GM18517 (cell line): ENCODE data around the gene H6PD.
"Not testable (repeated sequence)": the region's sequence is repeated elsewhere in the genome, so short reads cannot be mapped to it uniquely, and the experiment has no call there.

Source experiments
- ATAC-seq: cut with Tn5 transposase; IDR thresholded peaks from one replicate; pipeline ENCODE4 v1.9.1; 2021; ENCODE audit warnings: mild to moderate bottlenecking, moderate library complexity; ENCODE audit not compliant: unreplicated experiment

H6PD gene

DNA sequence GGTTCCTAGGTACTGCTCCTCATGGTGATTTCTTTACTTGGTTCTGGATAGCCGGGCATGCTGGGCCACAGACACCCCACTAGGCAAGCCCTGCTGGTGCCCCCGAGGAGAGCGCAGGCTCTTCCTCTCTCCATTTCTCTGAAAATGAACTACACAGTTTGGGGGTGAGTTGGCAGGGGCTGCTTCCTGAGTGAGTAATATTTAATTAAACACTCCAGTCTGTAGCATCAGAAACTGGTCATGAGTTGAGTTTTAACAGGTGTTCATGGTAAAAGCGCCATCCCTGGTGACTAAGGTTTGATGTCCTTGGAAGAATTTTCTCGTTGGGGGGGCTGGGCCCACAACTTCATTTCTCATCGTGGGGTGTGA is 59.8 kb downstream of the H6PD start:
- ATAC-seq = no peak

DNA sequence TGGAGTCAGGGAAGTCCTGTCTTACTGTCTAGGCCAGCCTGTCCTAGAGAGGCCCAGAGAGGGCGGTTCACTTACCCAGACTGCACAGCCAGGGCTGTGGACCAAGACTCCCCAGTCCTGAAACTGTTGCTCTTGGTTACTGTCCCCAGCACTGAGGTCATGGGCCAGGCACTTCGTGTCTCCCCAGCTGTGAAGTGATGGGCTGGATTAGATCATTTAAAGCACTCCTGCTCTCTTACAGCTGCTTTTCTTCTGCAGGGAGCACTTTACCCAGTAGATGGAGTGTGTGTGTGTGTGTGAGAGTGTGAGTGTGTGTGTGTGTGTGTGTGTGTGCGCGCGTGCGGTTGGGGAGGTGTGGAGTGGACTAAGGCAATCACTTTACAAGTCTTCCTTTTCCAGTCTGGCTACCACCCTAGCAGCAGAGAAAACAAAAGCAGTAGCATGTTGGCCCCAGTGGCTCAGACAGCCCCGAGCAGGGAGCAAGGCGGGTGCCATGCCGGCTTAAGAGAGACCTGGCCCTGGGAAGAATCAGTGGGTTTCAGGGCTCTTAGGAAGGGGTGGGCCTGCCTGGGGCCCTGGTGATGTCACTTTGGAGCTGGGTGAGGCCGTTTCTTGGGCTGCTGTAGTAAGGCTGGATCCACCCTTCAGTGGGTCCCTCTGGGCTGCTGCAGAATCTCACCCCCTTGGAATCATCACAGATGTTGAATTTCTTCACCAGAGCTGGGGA is 60.5 kb downstream of the H6PD start:
- no peak for ATAC-seq

DNA sequence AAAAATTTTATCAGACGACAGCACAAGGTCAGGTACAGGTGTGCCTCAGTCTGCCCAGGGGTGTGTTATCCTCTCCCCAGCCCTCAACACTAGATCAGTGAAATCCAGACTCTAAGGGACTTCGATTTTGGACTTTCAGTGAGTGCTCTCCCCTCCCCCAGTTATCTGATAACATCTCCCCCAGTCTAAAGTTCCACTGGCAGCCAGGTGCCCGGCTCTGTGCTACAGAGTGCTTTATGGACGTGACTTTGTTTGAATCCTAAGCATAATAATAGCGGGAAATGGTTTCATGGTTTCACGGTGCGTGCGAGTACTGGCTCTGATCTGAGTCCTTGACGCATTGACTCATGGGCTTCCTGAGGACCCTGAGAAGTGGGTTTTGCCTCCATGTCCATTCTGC is 61.3 kb downstream of the H6PD start:
- ATAC-seq = no peak

DNA sequence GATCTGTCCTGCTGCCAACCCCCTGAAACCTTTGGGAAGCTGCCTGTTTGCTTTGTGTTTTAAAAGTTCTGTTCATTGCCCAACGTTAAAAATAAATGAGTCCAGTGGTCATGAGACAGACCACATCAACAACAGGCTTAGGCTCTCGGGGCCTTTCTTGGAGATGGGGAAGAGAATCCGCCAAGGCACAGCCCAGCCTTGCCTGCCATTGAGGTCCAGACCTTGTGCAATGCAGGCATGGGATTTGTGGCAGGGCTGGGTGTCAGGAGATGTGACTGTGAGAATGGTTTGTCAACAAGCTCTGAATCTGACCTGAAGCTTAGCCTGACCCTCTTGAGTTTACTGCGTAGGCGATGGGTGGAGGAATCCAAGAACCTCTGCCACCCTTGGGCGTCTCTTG is 62.3 kb downstream of the H6PD start:
- ATAC-seq = no peak

DNA sequence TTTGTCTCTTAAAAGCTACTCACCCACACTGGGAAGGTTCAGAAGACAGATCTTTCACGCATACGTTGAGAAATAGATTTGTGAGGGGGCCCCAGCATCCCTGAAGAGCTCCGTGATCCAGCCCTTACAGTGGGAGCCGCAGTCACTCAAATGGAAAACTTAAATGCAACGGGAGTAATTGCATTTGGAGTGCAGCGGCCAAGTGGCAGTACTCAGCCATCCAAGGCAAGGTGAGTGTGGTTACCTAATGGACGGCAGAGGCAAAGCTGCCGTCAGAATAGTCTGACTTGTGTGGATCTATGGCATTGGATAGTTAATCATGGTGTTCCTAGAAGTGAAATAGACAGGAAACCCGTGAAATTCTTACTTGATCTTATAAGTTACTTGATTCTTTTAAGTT is 63.3 kb downstream of the H6PD start:
- ATAC-seq = no peak

DNA sequence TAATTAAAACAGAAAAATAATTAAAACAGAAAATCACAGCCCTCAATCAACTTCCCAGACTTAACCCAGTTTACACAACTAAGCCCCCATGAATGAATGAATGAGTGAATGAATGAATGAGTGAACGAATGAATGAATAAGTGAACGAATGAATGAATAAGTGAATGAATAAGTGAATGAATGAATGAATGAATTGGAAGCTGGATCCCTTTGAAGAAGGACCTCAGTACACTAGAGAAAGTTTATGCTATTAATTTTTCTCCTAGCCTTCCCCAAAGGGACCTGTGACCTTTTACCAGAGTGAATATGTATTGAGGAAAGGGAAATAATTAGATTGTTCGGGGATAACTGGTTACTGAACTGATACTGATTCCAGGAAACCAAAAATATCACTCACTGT is 63.7 kb downstream of the H6PD start:
- ATAC-seq = no peak

DNA sequence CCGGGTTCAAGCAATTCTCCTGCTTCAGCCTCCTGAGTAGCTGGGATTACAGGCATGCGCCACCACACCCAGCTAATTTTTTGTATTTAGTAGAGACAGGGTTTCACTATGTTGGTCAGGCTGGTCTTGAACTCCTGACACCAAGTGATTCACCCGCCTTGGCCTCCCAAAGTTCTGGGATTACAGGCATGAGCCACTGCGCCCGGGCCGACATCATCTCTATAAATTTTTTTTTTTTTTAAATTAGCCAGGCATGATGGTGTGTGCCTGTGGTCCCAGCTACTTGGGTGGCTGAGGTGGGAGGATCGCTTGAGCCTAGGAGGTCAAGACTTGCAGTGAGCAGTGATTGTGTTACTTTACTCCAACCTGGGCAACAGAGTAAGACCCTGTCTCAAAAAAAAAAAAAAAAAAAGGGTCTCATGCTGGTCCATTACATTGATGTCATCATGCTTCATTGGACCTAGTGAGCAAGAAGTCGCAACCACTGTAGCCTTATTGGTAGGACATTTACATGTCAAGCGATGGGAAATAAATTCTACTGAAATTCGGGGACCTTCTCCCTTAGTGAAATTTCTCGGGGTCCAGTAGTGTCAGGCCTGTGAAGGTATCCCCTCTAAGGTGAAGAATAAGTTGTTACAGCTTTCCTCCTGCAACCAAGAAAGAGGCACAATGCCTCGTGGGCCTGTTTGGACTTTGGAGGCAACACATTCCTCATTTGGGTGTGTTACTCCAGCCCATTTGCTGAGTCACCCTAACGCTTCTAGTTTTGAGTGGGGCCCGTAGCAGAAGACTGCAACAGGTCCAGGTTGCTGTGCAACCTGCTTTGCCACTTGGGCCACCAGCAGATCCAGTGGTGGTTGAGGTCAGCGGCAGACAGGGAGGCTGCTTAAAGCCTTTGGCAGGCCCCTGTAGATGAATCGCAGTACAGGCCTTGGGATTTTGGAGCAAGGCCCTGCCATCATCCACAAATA is 65.3 kb downstream of the H6PD start:
- not testable (repeated sequence) for ATAC-seq

DNA sequence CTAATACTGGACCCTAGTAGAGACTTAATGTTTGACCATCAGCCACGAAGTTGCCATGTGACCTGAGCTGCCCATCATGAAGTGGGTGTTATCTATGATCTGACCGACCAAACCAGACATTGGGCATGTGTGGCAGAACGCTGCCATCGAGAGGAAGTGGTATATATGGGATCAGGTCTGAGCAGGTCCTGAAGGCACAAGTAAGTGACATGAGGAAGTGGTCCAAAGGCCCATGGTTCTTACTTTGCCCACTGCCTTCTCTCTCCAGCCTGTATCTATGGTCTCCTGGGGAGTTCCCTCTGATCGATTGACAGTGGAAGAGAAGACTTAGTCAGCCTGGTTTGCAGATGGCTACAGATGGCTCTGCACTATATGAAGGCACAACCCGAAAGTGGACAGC is 66.0 kb downstream of the H6PD start:
- ATAC-seq = no peak

DNA sequence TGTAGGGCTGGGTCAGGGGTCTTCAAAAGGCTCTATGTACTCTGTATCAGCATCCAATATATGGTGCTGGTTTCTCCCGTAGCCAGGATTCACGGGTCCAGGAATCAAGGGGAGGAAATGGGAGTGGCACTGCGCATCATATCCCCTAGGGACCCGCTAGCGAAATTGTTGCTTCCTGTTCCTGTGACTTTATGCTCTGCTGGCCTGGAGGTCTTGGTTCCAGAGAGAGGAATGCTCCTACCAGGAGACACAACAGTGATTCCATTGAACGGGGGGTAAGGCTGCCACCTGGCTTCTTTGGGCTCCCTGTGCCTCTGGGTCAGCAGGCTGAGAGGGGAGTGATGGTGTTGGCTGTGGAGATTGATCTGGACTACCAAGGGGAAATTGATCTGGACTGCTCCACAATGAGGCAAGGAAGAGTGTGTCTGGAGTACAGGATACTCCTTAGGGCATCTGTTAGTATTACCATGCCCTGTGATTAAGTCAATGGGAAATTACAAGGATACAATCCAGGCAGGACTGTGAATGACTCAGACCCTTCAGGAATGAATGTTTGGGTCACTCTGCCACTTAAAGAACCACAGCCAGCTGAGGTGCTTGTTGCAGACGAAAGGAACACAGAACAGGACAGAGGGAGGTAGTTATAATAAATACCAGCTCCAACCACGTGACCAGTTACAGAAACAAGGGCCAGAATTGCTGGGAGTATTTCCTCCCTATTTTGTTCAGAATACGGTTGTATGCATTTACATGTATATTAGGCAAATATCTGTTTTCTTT is 68.4 kb downstream of the H6PD start:
- no peak for ATAC-seq

DNA sequence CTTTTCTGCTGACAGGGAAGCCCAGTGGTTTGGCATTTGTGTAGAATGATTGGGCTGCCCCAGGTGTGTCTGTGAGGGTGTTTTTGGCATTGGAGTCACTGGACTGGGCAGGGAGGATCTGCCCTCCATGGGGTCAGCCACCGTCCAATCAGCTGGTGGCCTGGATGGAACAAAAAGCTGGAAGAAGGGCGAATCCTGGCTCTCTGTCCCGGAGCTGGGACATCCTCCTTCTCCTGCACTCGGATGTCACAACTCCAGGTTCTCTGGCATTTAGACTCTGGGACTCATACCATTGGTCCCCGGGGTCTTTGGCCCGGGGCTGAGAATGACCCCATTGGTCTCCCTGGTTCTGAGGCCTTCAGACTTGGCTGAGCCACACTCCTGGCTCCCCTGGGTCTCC is 69.3 kb downstream of the H6PD start:
- ATAC-seq = no peak

DNA sequence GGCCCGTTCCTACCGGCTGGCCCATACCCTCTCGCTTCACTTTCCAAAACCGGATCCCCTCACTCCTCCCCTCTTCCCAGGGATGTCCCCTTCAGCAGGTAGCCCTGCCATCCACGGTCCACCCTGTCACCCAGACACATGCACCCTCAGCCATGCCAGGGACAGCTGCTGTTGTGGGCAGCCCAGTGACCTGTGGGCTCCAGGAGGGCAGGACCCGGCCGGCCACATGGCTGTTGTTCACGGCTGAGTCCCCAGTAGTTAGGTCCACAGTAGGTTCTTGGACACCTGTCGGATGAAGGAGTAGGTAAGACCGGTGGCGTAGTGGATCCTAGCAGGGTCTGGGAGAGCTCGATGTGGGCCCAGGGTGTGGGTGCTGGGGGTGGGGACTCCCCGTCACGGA is 70.6 kb downstream of the H6PD start:
- no peak for ATAC-seq

DNA sequence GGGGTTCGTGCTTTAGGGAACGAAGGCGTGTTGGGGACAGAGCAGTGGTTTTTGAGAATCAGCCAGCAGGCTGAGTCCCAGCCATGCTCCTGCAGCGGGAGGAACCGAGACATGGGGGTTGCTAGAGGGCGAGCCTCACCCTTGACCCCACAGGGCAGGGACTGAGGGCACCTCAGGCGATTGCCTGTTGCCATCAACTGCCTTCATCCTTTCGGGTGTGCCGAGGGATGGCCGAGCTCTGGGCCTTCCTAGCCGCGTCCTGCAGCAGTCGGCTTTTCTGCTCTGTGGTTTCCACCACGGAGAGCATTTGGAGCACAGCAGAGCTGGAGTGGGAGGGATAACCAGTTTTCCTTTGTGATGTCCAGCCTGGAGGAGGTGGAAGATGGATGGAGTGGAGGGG is 71.4 kb downstream of the H6PD start:
- no peak for ATAC-seq

DNA sequence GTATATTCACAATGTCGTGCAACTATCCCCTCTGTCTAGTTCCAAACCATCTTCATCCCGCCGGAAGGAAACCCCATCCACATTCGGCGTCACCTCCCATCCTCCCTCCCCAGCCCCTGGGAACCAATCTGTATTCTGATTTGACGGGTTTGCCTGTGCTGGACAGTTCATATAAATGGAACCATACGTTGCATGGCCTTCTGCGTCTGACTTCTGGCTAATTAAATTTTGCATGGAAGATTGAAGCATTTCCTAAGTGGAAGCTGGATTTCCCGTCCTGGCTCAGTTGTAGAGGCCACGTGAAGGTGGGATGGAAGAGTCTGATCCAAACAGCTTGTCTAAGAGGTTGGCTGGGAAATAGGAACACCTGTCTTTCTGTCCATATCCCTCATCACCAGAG is 72.7 kb downstream of the H6PD start:
- no peak for ATAC-seq

DNA sequence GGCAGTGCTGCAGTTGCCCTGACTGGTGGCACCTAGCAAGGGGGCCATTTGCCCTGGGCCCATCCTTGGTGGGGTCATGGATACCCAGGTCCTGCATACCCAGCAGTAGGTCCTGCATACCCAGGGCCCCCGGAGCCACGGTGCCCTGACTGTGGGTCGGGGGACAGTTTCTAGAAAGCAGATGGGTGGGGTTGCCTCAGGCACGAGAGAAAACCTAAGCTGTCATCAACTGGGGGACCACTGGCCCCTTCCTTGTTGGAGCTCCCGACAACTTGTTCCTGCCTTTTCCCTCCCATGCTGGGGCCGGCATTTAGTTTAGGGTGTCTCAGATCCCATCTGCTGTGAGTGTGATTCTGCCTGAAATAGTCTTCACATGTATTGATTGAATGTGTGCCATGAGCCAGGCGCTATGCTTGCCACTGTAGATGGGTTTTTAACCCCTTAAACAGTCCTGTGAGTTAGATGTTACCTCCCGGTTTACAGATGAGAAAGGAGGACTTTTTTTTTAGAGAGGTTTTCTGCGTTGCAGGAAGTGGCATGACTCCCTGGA is 73.7 kb downstream of the H6PD start:
- no peak for ATAC-seq

DNA sequence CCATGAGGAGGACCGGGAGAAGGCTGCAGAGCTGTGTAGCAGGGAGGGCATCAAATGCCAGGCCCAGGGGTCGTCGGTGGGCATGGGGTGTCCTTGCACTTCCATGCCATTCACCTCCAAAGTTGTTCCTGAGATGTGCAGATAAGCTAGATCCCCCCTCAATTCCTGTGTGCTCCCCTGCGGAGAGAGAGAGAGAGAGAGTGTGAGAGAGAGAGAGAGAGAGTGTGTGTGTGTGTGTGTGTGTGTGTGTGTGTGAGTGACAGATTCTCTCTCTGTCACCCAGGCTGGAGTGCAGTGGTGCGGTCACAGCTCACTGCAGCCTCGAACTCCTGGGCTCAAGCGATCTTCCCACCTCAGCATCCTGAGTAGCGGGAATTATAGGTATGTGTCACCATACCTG is 74.5 kb downstream of the H6PD start:
- no peak for ATAC-seq

DNA sequence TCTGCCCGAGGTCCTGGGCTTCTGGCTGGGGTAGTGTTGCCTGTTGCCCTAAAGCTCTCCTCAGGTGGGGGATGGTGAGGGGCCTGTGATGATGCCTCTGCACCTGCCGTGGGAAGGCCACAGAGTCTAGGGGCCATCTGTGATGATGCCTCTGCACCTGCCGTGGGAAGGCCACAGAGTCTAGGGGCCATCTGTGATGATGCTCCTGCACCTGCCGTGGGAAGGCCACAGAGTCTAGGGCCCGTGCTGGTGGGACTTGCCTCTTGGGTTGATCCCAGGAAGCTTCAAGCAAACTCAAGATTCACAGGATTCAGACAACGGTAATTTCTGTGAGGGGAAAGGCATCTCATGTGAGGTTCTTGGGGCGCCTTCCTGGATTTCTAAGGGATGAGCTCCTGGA is 75.4 kb downstream of the H6PD start:
- ATAC-seq = no peak

DNA sequence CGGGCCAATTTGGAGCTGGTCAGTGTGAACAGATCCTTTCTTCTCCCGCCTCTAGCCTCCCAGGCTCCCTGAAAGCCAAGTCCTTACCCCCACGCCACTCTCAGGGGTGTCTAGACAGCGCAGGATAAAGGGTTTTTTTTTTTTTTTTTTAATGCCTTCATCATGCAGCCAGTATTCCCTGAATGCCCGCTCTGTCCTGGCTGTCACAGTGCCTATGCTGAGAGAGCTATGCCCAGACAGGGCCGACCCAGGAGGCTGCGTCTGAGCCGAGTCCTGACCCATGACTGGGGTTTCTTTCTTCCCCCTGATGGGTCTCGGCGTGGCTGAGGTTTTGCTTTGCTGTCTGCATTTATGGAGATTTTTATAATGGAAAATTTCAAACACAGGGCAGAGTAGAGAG is 76.5 kb downstream of the H6PD start:
- ATAC-seq = no peak

DNA sequence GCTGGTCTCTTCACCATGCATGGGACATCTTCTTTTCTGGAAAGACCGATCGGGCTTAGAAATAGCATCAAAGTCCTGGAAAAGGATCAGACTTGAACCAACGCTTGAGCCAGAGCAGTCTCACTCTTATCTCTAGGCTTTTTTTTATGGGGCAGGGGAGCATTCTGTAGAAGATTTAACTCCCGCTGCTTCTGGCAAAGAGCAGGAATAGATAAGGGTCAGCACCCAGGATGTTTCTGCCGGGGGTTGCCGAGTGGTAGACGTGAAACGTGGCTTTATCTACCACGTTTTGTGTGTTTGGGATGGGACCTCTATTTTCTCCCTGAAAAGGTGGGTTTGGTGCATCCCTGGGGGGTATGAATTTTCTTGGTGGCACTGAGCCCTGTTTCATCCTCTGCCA is 76.9 kb downstream of the H6PD start:
- no peak for ATAC-seq

DNA sequence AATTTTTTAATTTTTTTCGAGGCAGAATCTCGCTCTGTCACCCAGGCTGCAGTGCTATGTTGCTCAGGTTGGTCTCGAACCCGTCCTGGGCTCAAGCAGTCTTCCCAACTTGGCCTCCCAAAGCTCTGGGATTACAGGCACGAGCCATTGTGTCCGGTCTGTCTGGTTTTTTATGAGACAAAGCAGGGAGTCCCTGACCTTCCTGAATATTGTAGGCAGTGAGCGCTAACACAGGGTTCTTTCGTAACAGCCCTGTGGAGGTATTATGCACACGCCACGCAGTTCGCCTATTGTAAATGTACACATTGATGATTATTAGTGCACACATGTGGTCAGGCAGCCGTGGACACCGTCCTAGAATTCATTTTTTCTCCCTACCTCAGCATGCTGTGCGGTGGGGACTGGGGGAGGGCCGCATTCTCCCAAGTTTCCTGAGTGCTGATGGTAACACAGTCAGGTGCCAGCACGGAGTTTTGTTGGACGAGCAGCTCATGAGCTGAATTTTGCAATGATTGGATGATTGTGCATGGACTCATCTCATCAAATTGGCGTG is 77.7 kb downstream of the H6PD start:
- ATAC-seq = no peak

DNA sequence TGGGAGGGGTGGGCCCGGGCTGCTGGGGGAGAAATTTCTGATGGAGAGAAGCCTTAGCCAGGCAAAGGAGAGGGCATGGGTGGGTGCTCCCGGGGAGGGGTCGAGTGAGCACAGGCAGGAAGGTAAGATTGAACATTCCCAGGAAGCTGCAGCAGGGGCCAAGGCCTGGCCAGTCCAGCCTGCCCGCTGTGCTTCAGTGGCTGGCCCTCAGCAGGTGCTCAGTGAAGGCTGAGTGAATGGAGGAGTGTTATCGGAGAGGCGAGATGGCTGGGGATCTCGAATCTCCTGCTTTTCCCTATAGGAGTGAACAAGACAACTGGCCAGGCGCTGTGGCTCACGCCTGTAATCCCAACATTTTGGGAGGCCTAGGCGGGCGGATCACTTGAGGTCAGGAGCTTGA is 79.0 kb downstream of the H6PD start:
- no peak for ATAC-seq

DNA sequence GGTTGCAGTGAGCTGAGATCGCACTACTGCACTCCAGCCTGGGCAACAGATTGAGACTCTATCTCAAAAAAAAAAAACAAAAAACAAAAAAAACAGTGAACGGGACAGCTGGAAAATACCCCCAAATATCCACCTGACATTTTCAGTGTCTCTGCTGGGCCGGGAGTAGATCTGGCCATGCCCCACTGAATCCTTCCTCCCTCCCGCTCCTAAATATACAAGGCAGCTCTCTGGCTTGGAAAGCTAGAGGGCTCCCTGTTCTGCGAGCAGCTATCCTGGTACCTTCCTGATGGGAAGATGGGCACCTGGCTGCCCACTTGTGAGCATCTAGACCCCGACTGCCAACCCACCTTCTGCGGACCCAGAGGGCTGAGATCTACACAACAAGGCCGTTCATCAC is 79.5 kb downstream of the H6PD start:
- no peak for ATAC-seq
